ENCODE data around the gene OPN5. TPM values are rescaled to one million over a fixed set of nuclear protein-coding genes. Genes with fewer than 3 reads are reported as not detected.

Gene OPN5, protein sequence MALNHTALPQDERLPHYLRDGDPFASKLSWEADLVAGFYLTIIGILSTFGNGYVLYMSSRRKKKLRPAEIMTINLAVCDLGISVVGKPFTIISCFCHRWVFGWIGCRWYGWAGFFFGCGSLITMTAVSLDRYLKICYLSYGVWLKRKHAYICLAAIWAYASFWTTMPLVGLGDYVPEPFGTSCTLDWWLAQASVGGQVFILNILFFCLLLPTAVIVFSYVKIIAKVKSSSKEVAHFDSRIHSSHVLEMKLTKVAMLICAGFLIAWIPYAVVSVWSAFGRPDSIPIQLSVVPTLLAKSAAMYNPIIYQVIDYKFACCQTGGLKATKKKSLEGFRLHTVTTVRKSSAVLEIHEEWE
- under 0.01 TPM in 1 of 2 replicates, not detected in the other for total RNA-seq

GRCh38 chr6:47781732-47782131 is at the start of gene OPN5:
OPN5 (plus strand) TSS chr6:47782032; CDS start chr6:47782067, 35 bp downstream.

Other genes with a start within 250 kb of the OPN5 start
- 0.09 TPM in 1 of 2 replicates, not detected in the other for gene ADGRF4, start 83.5 kb upstream of the OPN5 start, total RNA-seq

Data from endothelial cell of coronary artery (primary cell).